Measurements from ENCODE around the gene LRRIQ1. TPM values are rescaled to one million over a fixed set of nuclear protein-coding genes. Genes with fewer than 3 reads are reported as not detected.

The LRRIQ1 gene
- total and polyA plus RNA-seq, 2 of the 8 experiments (the other 6 are each of a cell fraction or from before 2014, with no cell fraction given) = 0.24 to 0.76 TPM

- Histone ChIP-seq H2BK5ac (ENCODE audit: low read depth, low read length) (no peak overlapping the region), H4K8ac (ENCODE audit: extremely low read depth, insufficient read depth, low read length) (no peak overlapping the region), H3K27ac (ENCODE audit: low read depth, low read length) (no peak overlapping the region), H3K14ac (ENCODE audit: insufficient read length) (no peak overlapping the region), H3K56ac (replicated peaks; ENCODE audit: insufficient read length, low read depth, low read length) (no peak overlapping the region), H2AK5ac (ENCODE audit: low read depth, low read length) (no peak overlapping the region), H3K4me2 (ENCODE audit: insufficient read depth in 1 of 2, low read depth in 2 of 2, low read length in 2 of 2) (no peak overlapping the region), H2BK12ac (ENCODE audit: low read depth, low read length) (no peak overlapping the region), H2BK120ac (replicated peaks; ENCODE audit: low read depth, low read length) (no peak overlapping the region), H3K36me3 (ENCODE audit: control insufficient read depth in 2 of 4, insufficient read depth in 4 of 4, low read length in 3 of 4) (no peaks in the 10 kb centered on the region), H3K79me2 (ENCODE audit: control insufficient read depth in 1 of 2, insufficient read depth in 2 of 2, low read length in 2 of 2) (no peaks in the 10 kb centered on the region), H3K4me3 (ENCODE audit: extremely low read depth in 1 of 4, insufficient read depth in 2 of 4, low read depth in 3 of 4, low read length in 4 of 4) (no peak overlapping the region), H3K23me2 (ENCODE audit: low read depth, low read length) (no peaks in the 10 kb centered on the region), H3K4ac (replicated peaks; ENCODE audit: insufficient read length, low read depth, low read length) (no peak overlapping the region), H4K20me1 (replicated peaks in 1 of 2; ENCODE audit: control insufficient read depth in 1 of 2, insufficient read depth in 2 of 2, low read length in 2 of 2) (no peaks in the 10 kb centered on the region), H3K18ac (ENCODE audit: extremely low read depth, low read length) (no peak overlapping the region), H3K4me1 (replicated peaks in 1 of 4; ENCODE audit: control insufficient read depth in 3 of 4, insufficient read depth in 4 of 4, low read length in 3 of 4) (no peaks in the 10 kb centered on the region), H3K27me3 (replicated peaks in 1 of 4; ENCODE audit: control insufficient read depth in 3 of 4, extremely low read depth in 1 of 4, insufficient read depth in 3 of 4, low read length in 3 of 4) (no peaks in the 10 kb centered on the region), H2BK20ac (ENCODE audit: low read length) (no peak overlapping the region), H3K9ac (replicated peaks in 1 of 4; ENCODE audit: extremely low read depth in 1 of 4, low read depth in 3 of 4, low read length in 3 of 4) (no peak overlapping the region), H3K23ac (ENCODE audit: insufficient read length) (no peak overlapping the region), H2AFZ (ENCODE audit: low read length) (no peak overlapping the region), H3K79me1 (ENCODE audit: low read depth, low read length) (no peaks in the 10 kb centered on the region), H4K91ac (replicated peaks; ENCODE audit: insufficient read length, low read length) (no peak overlapping the region), H3K9me3 (ENCODE audit: insufficient read depth in 2 of 2, low read depth in 1 of 2, low read length in 1 of 2) (no peaks in the 10 kb centered on the region), H2BK15ac (ENCODE audit: low read length) (no peak overlapping the region), H4K5ac (ENCODE audit: insufficient read length, low read depth, low read length) (no peak overlapping the region)
- DNase-seq (ENCODE audit: low read depth in 1 of 2, low spot score in 2 of 2) (no peak), FAIRE-seq (no peak)
- POLR2A ChIA-PET (ENCODE audit: partially characterized antibody) = no interaction called here
- CTCF ChIA-PET (ENCODE audit: partially characterized antibody) = interaction anchor here (1.3 kb wide), 1 partner anchor 34 kb away, joined by 3 read pairs; no protein-coding TSS in a partner anchor
- WGBS, 2 experiments (ENCODE audit: extremely low coverage in 1 of 2, insufficient coverage in 1 of 2, insufficient read length in 1 of 2, insufficient replicate concordance in 2 of 2, low coverage in 1 of 2, low lambda C conversion rate in 2 of 2, missing lambda C conversion rate in 1 of 2) = 89% methylated on average over 2 of the region's 2 CpGs; no CpG with 5 or more reads in 1 of the 2 experiments
- TF ChIP-seq NRF1 (IDR thresholded peaks at IDR 0.05; ENCODE audit: low read depth, low read length) (no peak), TAF7 (optimal IDR thresholded peaks at IDR 0.05; ENCODE audit: borderline replicate concordance, low read depth, low read length) (no peak), EGR1 (IDR thresholded peaks at IDR 0.05; ENCODE audit: borderline replicate concordance, low read depth, low read length) (no peak)
Observed at GRCh38 chr12:85190728-85191127, 154.6 kb downstream of the LRRIQ1 start.

Measured in H1 (cell line).